Measurements from ENCODE around the gene EBP. TPM values are rescaled to one million over a fixed set of nuclear protein-coding genes. Genes with fewer than 3 reads are reported as not detected.
"Not testable (repeated sequence)": the region's sequence is repeated elsewhere in the genome, so short reads cannot be mapped to it uniquely, and the experiment has no call there.

EBP gene
- total RNA-seq, 2 donors from 2014 or later, result 3.5 to 18.8 TPM

DNA sequence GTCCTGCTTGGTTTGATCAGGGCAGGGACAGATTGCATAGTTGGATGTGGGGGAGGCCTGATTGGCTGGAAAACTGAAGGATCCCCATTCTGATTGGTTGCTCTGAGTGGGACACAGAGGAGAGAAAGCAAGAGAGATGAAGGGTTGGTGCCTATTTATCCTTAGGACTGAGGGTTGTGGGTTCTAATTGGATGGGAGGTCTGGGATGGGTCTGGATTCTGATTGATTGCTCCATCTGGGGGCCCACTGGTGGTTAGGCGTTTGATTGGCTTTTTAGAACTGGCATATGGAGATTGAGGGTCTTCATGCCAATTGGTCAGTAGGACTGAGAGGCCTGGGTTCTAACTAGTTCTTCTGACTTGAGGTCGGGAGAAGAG, 644 bp upstream of the EBP start:
- H3K9me3 ChIP-seq, result no peaks in the 10 kb centered on the region
- peak overlapping the region in 1 of 2 donors; percentile 67 for H3K27ac ChIP-seq
- no peaks in the 10 kb centered on the region for H3K36me3 ChIP-seq
- peak overlapping the region; percentile 82 for H3K4me3 ChIP-seq
- H3K4me1 ChIP-seq (ENCODE audit: control insufficient read depth in 1 of 2, low read depth in 2 of 2), result peaks cover 0 to 5% of the 10 kb centered on the region in 2 donors
- TF ChIP-seq, protein P1, sequence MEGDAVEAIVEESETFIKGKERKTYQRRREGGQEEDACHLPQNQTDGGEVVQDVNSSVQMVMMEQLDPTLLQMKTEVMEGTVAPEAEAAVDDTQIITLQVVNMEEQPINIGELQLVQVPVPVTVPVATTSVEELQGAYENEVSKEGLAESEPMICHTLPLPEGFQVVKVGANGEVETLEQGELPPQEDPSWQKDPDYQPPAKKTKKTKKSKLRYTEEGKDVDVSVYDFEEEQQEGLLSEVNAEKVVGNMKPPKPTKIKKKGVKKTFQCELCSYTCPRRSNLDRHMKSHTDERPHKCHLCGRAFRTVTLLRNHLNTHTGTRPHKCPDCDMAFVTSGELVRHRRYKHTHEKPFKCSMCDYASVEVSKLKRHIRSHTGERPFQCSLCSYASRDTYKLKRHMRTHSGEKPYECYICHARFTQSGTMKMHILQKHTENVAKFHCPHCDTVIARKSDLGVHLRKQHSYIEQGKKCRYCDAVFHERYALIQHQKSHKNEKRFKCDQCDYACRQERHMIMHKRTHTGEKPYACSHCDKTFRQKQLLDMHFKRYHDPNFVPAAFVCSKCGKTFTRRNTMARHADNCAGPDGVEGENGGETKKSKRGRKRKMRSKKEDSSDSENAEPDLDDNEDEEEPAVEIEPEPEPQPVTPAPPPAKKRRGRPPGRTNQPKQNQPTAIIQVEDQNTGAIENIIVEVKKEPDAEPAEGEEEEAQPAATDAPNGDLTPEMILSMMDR (IDR thresholded peaks at IDR 0.05), result no peak
- ATAC-seq (ENCODE audit: insufficient number of reproducible peaks, low FRiP score, low read depth) (no peak), DNase-seq (ENCODE audit: low spot score) (no peak)
- no peaks in the 10 kb centered on the region for H3K27me3 ChIP-seq (replicated peaks; ENCODE audit: insufficient read depth)

DNA sequence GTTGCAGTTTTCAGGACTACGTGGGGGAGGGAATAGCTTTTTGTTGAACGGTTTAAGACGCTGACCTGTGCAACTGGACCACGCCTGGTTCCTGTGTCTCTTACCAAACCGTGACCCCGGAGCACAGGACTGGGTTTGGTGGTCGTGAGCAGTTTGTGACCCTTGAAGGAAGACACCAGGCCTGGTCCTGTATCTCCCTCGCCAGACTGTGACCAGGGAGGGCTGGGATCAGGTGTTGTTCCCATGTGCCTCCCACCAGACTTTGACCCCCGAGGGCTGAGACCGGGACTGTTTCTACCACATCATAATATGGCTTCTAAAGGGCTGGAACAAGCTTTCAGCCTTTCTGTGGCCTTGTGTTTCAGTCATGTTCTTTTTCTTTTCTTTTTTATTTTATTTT, 683 bp downstream of the EBP start:
- ATAC-seq (ENCODE audit: insufficient number of reproducible peaks, low FRiP score, low read depth) (no peak), DNase-seq (ENCODE audit: low spot score) (no peak)
- peak overlapping the region; percentile 82 for H3K4me3 ChIP-seq
- peak overlapping the region in 1 of 2 donors; percentile 67 for H3K27ac ChIP-seq
- no peaks in the 10 kb centered on the region for H3K9me3 ChIP-seq
- TF ChIP-seq, protein P1 (IDR thresholded peaks at IDR 0.05), result no peak
- H3K4me1 ChIP-seq (ENCODE audit: control insufficient read depth in 1 of 2, low read depth in 2 of 2), result peaks cover 0 to 5% of the 10 kb centered on the region in 2 donors
- H3K36me3 ChIP-seq, result no peaks in the 10 kb centered on the region
- H3K27me3 ChIP-seq (replicated peaks; ENCODE audit: insufficient read depth), result no peaks in the 10 kb centered on the region

DNA sequence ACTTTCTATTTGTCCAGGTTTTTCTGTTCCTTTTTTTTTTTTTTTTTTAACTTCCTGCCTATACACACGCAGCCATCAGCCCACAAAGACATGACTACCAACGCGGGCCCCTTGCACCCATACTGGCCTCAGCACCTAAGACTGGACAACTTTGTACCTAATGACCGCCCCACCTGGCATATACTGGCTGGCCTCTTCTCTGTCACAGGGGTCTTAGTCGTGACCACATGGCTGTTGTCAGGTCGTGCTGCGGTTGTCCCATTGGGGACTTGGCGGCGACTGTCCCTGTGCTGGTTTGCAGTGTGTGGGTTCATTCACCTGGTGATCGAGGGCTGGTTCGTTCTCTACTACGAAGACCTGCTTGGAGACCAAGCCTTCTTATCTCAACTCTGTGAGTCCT, 2.1 kb downstream of the EBP start:
- peaks cover 0 to 5% of the 10 kb centered on the region in 2 donors for H3K4me1 ChIP-seq (ENCODE audit: control insufficient read depth in 1 of 2, low read depth in 2 of 2)
- DNase-seq (ENCODE audit: low spot score) (no peak), ATAC-seq (ENCODE audit: insufficient number of reproducible peaks, low FRiP score, low read depth) (no peak)
- no peak overlapping the region for H3K27ac ChIP-seq
- H3K9me3 ChIP-seq, result no peaks in the 10 kb centered on the region
- H3K36me3 ChIP-seq, result no peaks in the 10 kb centered on the region
- TF ChIP-seq, protein P1 (IDR thresholded peaks at IDR 0.05), result no peak
- H3K4me3 ChIP-seq, result no peak overlapping the region
- H3K27me3 ChIP-seq (replicated peaks; ENCODE audit: insufficient read depth), result no peaks in the 10 kb centered on the region

DNA sequence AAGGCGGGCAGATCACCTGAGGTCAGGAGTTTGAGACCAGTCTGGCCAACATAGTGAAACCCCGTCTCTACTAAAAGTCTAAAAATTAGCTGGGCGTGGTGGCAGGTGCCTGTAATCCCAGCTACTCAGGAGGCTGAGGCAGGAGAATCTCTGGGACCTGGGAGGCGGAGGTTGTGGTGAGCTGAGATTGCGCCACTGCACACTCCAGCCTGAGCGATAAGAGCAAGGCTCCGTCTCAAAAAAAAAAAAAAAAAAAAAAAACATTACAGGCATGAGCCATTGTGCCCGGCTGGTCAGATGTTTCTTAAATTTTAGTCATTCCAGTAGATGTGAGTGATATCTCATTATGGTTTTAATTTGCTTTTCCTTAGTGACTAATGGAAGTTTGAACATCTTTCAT, 4.2 kb downstream of the EBP start:
- not testable (repeated sequence) for H3K4me1 ChIP-seq (ENCODE audit: control insufficient read depth in 1 of 2, low read depth in 2 of 2); DNase-seq (ENCODE audit: low spot score); H3K36me3 ChIP-seq; H3K4me3 ChIP-seq; H3K9me3 ChIP-seq; H3K27me3 ChIP-seq (replicated peaks; ENCODE audit: insufficient read depth); H3K27ac ChIP-seq; ATAC-seq (ENCODE audit: insufficient number of reproducible peaks, low FRiP score, low read depth)

DNA sequence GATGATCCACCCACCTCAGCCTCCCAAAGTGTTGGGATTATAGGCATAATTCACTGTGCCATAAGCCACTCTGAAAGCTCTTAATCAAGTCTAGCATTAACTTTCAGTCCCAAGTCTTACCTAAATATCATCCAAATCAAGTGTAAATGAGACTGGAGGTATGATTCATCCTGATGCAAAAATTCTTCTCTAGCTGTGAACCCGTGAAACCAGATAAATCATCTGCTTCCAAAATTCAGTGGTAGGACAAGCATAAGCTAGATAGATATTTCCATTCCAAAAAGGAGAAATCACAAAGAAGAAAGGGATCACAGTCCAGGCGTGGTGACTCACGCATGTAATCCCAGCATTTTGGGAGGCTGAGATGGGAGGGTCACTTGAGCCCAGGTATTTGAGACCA, 9.1 kb downstream of the EBP start:
- ATAC-seq (ENCODE audit: insufficient number of reproducible peaks, low FRiP score, low read depth) (no peak), DNase-seq (ENCODE audit: low spot score) (no peak)
- Histone ChIP-seq H3K4me1 (ENCODE audit: control insufficient read depth in 1 of 2, low read depth in 2 of 2) (no peaks in the 10 kb centered on the region), H3K27ac (no peak overlapping the region), H3K27me3 (replicated peaks; ENCODE audit: insufficient read depth) (no peaks in the 10 kb centered on the region), H3K4me3 (no peak overlapping the region), H3K9me3 (no peaks in the 10 kb centered on the region), H3K36me3 (no peaks in the 10 kb centered on the region)
- TF ChIP-seq, protein P1 (IDR thresholded peaks at IDR 0.05), result no peak

DNA sequence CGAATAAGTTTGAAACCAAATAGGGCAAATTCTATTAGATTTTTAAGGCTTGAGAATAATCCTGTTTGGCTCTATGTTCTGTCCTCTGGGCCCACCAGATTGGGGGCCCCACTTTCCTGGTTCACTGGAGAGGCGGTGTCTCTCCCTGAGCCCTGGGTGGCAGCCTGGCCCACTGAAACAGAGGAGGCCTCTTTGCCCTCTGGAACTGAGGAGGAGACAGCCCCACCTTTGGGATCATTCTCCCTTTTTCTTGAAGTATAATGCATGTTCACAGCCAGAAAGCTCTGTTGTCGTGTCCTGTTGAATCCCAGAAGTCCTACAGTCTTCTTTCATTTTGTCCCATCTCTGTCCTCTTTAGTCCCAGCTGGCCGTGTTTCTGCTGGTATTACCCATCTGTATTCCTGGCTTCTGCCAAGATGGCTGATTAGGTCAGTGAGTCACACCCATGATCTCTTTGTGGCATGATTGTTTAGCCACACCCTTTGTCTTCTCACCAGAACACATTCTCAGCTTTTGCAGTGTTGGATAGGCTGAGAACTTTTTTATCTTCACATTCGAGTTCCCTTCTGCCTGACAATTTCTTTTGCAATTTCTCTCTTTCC, 9.9 kb downstream of the EBP start:
- peak overlapping the region in 1 of 2 donors; percentile 26 for H3K27ac ChIP-seq

More for the DNA sequence above, 9.9 kb downstream of the EBP start:
- Histone ChIP-seq H3K9me3 (no peaks in the 10 kb centered on the region), H3K4me1 (ENCODE audit: control insufficient read depth in 1 of 2, low read depth in 2 of 2) (no peaks in the 10 kb centered on the region), H3K27me3 (replicated peaks; ENCODE audit: insufficient read depth) (no peaks in the 10 kb centered on the region), H3K4me3 (no peak overlapping the region), H3K36me3 (no peaks in the 10 kb centered on the region)
- no peak for ATAC-seq (ENCODE audit: insufficient number of reproducible peaks, low FRiP score, low read depth)
- TF ChIP-seq, protein P1 (IDR thresholded peaks at IDR 0.05), result no peak
- DNase-seq (ENCODE audit: low spot score), result no peak
